HEK293 (cell line): ENCODE data around the gene LHX6.

Experiments used
- CTCF ChIA-PET: fragments of 350-600 bp; formaldehyde crosslinking; extraction: SDS; loops from one replicate; lab custom pipeline; 2021; ENCODE audit warnings: antibody characterized with exemption; lab: Yijun Ruan, JAX
- POLR2A ChIA-PET: fragments of 300-600 bp; formaldehyde crosslinking; extraction: SDS; loops from one replicate; lab custom pipeline; 2020; ENCODE audit warnings: antibody characterized with exemption, inconsistent platforms; lab: Yijun Ruan, JAX
- H3K27ac ChIP-seq: fragments of 200-500 bp; sonication (Bioruptor generic); 2 replicates; pipeline ENCODE4 v1.5.1; 2014; ENCODE audit warnings: low read depth, low read length, control low read depth, inconsistent platforms; ENCODE audit errors: extremely low read depth
- H3K36me3 ChIP-seq, 2 experiments: fragments of 200-500 bp in 1 of 2; sonication (Bioruptor generic) in 1 of 2; 1 replicate in 1 of 2; 2 replicates in 1 of 2; pipeline ENCODE4 v1.5.1; 2014 to 2017; ENCODE audit warnings: inconsistent platforms in 2 of 2, low read length in 2 of 2; ENCODE audit not compliant: control insufficient read depth in 2 of 2, insufficient read depth in 1 of 2
- H3K4me1 ChIP-seq: fragments of 200-500 bp; sonication (Bioruptor generic); 2 replicates; pipeline ENCODE4 v1.5.1; 2014; ENCODE audit warnings: mild to moderate bottlenecking, low read length, inconsistent platforms; ENCODE audit not compliant: control insufficient read depth, insufficient read depth
- H3K4me3 ChIP-seq: 2 replicates; pipeline ENCODE4 v1.5.1; 2011; ENCODE audit warnings: low read depth, mild to moderate bottlenecking, control low read depth, low read length, moderate library complexity
- H3K9me3 ChIP-seq: fragments of 200-500 bp; sonication (Bioruptor generic); 2 replicates; pipeline ENCODE4 v1.5.1; 2014; ENCODE audit warnings: low read depth, low read length, inconsistent platforms; ENCODE audit not compliant: control insufficient read depth, insufficient read depth
- EGR2 ChIP-seq: fragments of 450-650 bp; formaldehyde crosslinking; IDR thresholded peaks from 2 replicates; pipeline ENCODE4 v1.5.1; 2016; ENCODE audit warnings: low read depth, missing biosample characterization, missing genetic modification characterization
- HOXA7 ChIP-seq: sonication (generic); formaldehyde crosslinking; IDR thresholded peaks from 2 replicates; pipeline ENCODE4 v1.8.1; 2022; ENCODE audit warnings: missing genetic modification reagents, borderline replicate concordance
- KLF10 ChIP-seq: fragments of 450-650 bp; IDR thresholded peaks from 2 replicates; pipeline ENCODE4 v1.5.1; 2018; ENCODE audit warnings: missing biosample characterization, mild to moderate bottlenecking, missing genetic modification characterization
- ZBTB20 ChIP-seq: fragments of 450-650 bp; formaldehyde crosslinking; IDR thresholded peaks from 2 replicates; pipeline ENCODE4 v1.5.1; 2016; ENCODE audit warnings: missing biosample characterization, missing genetic modification characterization
- ZFP69B ChIP-seq: fragments of 450-650 bp; formaldehyde crosslinking; IDR thresholded peaks from 2 replicates; pipeline ENCODE4 v1.5.1; 2016; ENCODE audit warnings: missing biosample characterization, missing genetic modification characterization
- ZNF10 ChIP-seq: fragments of 450-650 bp; formaldehyde crosslinking; IDR thresholded peaks from 2 replicates; pipeline ENCODE4 v1.5.1; 2017; ENCODE audit warnings: missing biosample characterization, missing genetic modification characterization
- ZNF223 ChIP-seq: fragments of 450-650 bp; formaldehyde crosslinking; IDR thresholded peaks from 2 replicates; pipeline ENCODE4 v1.5.1; 2016; ENCODE audit warnings: missing biosample characterization, missing genetic modification characterization
- ZNF23 ChIP-seq: fragments of 450-650 bp; formaldehyde crosslinking; IDR thresholded peaks from 2 replicates; pipeline ENCODE4 v1.5.1; 2016; ENCODE audit warnings: missing biosample characterization, missing genetic modification characterization, borderline replicate concordance
- ZNF311 ChIP-seq: fragments of 450-650 bp; formaldehyde crosslinking; IDR thresholded peaks from 2 replicates; pipeline ENCODE4 v1.5.1; 2017; ENCODE audit warnings: missing biosample characterization, missing genetic modification characterization, borderline replicate concordance
- ZNF341 ChIP-seq: fragments of 450-650 bp; formaldehyde crosslinking; IDR thresholded peaks from 2 replicates; pipeline ENCODE4; 2016; ENCODE audit warnings: low read depth, missing biosample characterization, missing genetic modification characterization
- ZNF37A ChIP-seq: fragments of 450-650 bp; IDR thresholded peaks from 2 replicates; pipeline ENCODE4 v1.5.1; 2018; ENCODE audit warnings: missing biosample characterization, missing genetic modification characterization
- ZNF544 ChIP-seq: fragments of 450-650 bp; formaldehyde crosslinking; IDR thresholded peaks from 2 replicates; pipeline ENCODE4 v1.5.0; 2017; ENCODE audit warnings: missing biosample characterization, missing genetic modification characterization
- ZNF658 ChIP-seq: fragments of 450-650 bp; formaldehyde crosslinking; IDR thresholded peaks from 2 replicates; pipeline ENCODE4; 2016; ENCODE audit warnings: missing biosample characterization, missing genetic modification characterization
- ZNF76 ChIP-seq: fragments of 450-650 bp; formaldehyde crosslinking; IDR thresholded peaks from 2 replicates; pipeline ENCODE4; 2016; ENCODE audit warnings: low read depth, missing biosample characterization, missing genetic modification characterization, borderline replicate concordance
- ZNF792 ChIP-seq: fragments of 450-650 bp; formaldehyde crosslinking; IDR thresholded peaks from 2 replicates; pipeline ENCODE4 v1.5.1; 2016; ENCODE audit warnings: missing biosample characterization, missing genetic modification characterization
- ZSCAN30 ChIP-seq: fragments of 450-650 bp; IDR thresholded peaks from 2 replicates; pipeline ENCODE4 v1.5.1; 2018; ENCODE audit warnings: missing biosample characterization, mild to moderate bottlenecking, missing genetic modification characterization, moderate library complexity
- TF ChIP-seq, protein P1 (sequence below): fragments of 450-650 bp; formaldehyde crosslinking; IDR thresholded peaks from 2 replicates; pipeline ENCODE4 v1.5.1; 2016; ENCODE audit warnings: missing biosample characterization, missing genetic modification characterization
- TF ChIP-seq, protein P2 (sequence below): fragments of 450-650 bp; formaldehyde crosslinking; IDR thresholded peaks from 2 replicates; pipeline ENCODE4 v1.5.1; 2017; ENCODE audit warnings: missing biosample characterization, missing genetic modification characterization
- TF ChIP-seq, protein P3 (sequence below): fragments of 450-650 bp; formaldehyde crosslinking; optimal IDR thresholded peaks from 2 replicates; pipeline ENCODE3; 2016; ENCODE audit warnings: missing biosample characterization, mild to moderate bottlenecking, missing genetic modification characterization
- TF ChIP-seq, protein P4 (sequence below): fragments of 450-650 bp; formaldehyde crosslinking; IDR thresholded peaks from 2 replicates; pipeline ENCODE4 v1.5.1; 2016; ENCODE audit warnings: missing biosample characterization, missing genetic modification characterization

The LHX6 gene

DNA sequence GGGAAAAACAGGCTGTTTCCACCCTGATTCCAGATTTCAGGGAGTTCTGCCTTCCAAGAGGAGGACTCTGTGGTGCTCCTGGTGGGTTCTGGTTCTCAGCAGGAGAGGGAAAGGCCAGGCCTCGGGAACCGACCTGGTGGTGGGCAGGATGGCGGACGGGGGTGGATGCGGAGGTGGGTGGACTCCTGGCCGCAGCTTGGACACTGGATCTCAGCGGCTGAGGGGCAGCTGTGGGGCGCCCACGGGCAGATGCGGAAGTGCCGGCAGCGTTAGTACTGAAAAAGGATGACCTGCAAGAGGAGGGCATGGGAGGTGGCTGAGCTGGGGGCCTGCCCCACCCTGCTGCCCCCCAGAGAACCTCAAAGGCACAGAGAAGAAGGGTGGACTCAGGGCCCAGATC lies 24.3 kb downstream of the LHX6 start:
- Histone ChIP-seq H3K36me3 (no peaks in the 10 kb centered on the region), H3K9me3 (no peaks in the 10 kb centered on the region), H3K4me3 (no peak overlapping the region), H3K4me1 (no peaks in the 10 kb centered on the region), H3K27ac (no peak overlapping the region)
- ChIA-PET POLR2A (no interaction called here), CTCF (no interaction called here)
- no peak for TF ChIP-seq ZNF37A (tag by site-specific recombination)
- TF ChIP-seq ZNF10, result no peak
- no peak for TF ChIP-seq ZNF76 (tag by site-specific recombination)
- no peak for TF ChIP-seq ZNF23 (tag by site-specific recombination)
- no peak for TF ChIP-seq ZNF223
- peak; percentile 23; the same call in 1 of the 2 replicates for TF ChIP-seq EGR2 (tag by site-specific recombination)
- TF ChIP-seq ZNF544 (tag by site-specific recombination), result no peak
- TF ChIP-seq, protein P1, sequence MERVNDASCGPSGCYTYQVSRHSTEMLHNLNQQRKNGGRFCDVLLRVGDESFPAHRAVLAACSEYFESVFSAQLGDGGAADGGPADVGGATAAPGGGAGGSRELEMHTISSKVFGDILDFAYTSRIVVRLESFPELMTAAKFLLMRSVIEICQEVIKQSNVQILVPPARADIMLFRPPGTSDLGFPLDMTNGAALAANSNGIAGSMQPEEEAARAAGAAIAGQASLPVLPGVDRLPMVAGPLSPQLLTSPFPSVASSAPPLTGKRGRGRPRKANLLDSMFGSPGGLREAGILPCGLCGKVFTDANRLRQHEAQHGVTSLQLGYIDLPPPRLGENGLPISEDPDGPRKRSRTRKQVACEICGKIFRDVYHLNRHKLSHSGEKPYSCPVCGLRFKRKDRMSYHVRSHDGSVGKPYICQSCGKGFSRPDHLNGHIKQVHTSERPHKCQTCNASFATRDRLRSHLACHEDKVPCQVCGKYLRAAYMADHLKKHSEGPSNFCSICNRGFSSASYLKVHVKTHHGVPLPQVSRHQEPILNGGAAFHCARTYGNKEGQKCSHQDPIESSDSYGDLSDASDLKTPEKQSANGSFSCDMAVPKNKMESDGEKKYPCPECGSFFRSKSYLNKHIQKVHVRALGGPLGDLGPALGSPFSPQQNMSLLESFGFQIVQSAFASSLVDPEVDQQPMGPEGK, result no peak
- no peak for TF ChIP-seq KLF10 (tag by site-specific recombination)

DNA sequence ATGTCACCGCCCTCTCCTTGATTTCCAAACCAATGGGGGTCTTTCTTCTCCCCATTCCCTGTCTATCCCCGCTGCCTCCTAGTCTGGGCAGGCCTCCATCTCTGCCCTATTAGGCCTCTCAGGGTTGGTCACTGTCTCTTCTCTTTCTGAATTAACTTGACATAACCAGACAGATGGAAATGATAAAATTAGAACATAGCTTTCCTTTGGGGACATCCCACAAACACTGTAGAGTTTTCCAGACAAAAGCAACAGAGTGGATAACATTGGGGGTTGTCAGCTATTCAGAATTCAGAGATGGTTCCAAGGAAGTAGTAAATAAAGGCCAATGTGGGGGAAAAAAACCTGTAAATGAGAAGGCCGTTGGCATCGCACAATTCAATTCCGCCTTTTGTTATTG lies 24.7 kb downstream of the LHX6 start:
- H3K36me3 ChIP-seq, result no peaks in the 10 kb centered on the region
- H3K4me3 ChIP-seq, result no peak overlapping the region
- no peaks in the 10 kb centered on the region for H3K9me3 ChIP-seq
- CTCF ChIA-PET, result interaction anchor here (1.0 kb wide), 1 partner anchor 22 kb away, joined by 3 read pairs; no protein-coding TSS in a partner anchor
- no peak overlapping the region for H3K27ac ChIP-seq
- H3K4me1 ChIP-seq, result no peaks in the 10 kb centered on the region
- POLR2A ChIA-PET, result no interaction called here
- TF ChIP-seq ZBTB20 (tag by site-specific recombination), result no peak
- no peak for TF ChIP-seq ZNF341 (tag by site-specific recombination)
- TF ChIP-seq, protein P2, sequence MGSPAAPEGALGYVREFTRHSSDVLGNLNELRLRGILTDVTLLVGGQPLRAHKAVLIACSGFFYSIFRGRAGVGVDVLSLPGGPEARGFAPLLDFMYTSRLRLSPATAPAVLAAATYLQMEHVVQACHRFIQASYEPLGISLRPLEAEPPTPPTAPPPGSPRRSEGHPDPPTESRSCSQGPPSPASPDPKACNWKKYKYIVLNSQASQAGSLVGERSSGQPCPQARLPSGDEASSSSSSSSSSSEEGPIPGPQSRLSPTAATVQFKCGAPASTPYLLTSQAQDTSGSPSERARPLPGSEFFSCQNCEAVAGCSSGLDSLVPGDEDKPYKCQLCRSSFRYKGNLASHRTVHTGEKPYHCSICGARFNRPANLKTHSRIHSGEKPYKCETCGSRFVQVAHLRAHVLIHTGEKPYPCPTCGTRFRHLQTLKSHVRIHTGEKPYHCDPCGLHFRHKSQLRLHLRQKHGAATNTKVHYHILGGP (tag by site-specific recombination), result no peak
- TF ChIP-seq ZNF311 (tag by site-specific recombination), result no peak
- TF ChIP-seq ZSCAN30 (tag by site-specific recombination), result no peak
- no peak for TF ChIP-seq ZNF658 (tag by site-specific recombination)
- TF ChIP-seq ZFP69B, result no peak
- TF ChIP-seq, protein P3, sequence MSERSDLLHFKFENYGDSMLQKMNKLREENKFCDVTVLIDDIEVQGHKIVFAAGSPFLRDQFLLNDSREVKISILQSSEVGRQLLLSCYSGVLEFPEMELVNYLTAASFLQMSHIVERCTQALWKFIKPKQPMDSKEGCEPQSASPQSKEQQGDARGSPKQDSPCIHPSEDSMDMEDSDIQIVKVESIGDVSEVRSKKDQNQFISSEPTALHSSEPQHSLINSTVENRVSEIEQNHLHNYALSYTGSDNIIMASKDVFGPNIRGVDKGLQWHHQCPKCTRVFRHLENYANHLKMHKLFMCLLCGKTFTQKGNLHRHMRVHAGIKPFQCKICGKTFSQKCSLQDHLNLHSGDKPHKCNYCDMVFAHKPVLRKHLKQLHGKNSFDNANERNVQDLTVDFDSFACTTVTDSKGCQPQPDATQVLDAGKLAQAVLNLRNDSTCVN, result no peak
- no peak for TF ChIP-seq ZNF792 (tag by site-specific recombination)
- no peak for TF ChIP-seq HOXA7 (CRISPR knock-in tag)
- TF ChIP-seq, protein P4, sequence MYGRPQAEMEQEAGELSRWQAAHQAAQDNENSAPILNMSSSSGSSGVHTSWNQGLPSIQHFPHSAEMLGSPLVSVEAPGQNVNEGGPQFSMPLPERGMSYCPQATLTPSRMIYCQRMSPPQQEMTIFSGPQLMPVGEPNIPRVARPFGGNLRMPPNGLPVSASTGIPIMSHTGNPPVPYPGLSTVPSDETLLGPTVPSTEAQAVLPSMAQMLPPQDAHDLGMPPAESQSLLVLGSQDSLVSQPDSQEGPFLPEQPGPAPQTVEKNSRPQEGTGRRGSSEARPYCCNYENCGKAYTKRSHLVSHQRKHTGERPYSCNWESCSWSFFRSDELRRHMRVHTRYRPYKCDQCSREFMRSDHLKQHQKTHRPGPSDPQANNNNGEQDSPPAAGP, result no peak
